T-helper 2 cell (primary cell): ENCODE results near the gene MARS1.
"Not testable (repeated sequence)": the region's sequence is repeated elsewhere in the genome, so short reads cannot be mapped to it uniquely, and the experiment has no call there.

ENCODE experiments used
- DNase-seq, 5 experiments: peaks; one replicate each; pipeline versions ENCODE4 v3.0.0 to v3.0.0-alpha.2; 2012 to 2022

Gene MARS1

GRCh38 chr12:57495051-57495701 lies 7.3 kb downstream of the MARS1 start:
- not testable (repeated sequence) for DNase-seq

- DNase-seq: no peak
Measured at GRCh38 chr12:57496822-57497221, 9.0 kb downstream of the MARS1 start.

GRCh38 chr12:57497223-57498131 lies 9.6 kb downstream of the MARS1 start:
- no peak for DNase-seq

- DNase-seq: no peak
Measured at GRCh38 chr12:57498132-57498502, 10.2 kb downstream of the MARS1 start.

GRCh38 chr12:57498571-57498970 lies 10.7 kb downstream of the MARS1 start:
- DNase-seq: no peak

DNA sequence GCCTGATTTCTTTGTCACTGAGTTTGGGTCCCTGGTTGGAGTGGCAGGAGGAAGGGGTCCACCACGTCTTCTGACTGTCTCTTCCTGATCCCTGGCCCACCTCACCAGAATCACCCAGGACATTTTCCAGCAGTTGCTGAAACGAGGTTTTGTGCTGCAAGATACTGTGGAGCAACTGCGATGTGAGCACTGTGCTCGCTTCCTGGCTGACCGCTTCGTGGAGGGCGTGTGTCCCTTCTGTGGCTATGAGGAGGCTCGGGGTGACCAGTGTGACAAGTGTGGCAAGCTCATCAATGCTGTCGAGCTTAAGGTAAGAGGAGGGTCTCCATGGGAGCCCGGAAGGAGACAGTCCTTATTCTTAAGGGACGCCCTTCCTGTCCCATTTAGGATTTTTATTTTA lies 12.3 kb downstream of the MARS1 start:
- no peak for DNase-seq

- DNase-seq: not testable (repeated sequence)
Measured at GRCh38 chr12:57502311-57502969, 14.6 kb downstream of the MARS1 start.

DNA sequence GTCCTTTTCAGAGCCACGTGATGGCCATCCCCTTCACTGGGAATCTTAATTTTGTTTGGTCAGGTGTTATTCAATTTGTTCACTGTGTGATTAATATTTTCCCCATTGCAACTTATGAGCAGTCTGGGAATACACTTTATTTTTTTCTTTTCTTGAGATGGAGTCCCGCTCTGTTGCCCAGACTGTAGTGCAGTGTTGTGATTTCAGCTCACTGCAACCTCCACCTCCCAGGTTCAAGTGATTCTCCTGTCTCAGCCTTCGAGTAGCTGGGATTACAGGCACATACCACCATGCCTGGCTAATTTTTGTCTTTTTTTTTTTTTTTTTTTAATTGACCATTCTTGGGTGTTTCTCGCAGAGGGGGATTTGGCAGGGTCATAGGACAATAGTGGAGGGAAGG lies 18.7 kb downstream of the MARS1 start:
- not testable (repeated sequence) for DNase-seq

- DNase-seq: not testable (repeated sequence)
Measured at GRCh38 chr12:57507796-57508195, 19.9 kb downstream of the MARS1 start.

DNA sequence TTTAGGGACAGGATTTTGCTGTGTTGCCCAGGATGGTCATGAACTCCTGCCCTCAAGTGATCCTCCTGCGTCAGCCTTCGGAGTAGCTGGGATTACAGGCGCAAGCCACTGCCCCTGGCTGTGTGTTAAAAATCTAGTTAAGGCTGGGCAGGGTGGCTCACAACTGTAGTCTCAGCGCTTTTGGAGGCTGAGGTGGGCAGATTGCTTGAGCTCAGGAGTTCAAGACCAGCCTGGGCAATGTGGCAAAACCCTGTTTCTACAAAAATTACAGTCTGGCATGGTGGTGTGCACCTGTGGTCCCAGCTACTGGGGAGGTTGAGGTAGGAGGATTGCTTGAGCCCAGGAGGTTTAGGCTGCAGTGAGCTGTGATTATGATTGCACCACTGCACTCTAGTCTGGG lies 23.3 kb downstream of the MARS1 start:
- DNase-seq: no peak

DNA sequence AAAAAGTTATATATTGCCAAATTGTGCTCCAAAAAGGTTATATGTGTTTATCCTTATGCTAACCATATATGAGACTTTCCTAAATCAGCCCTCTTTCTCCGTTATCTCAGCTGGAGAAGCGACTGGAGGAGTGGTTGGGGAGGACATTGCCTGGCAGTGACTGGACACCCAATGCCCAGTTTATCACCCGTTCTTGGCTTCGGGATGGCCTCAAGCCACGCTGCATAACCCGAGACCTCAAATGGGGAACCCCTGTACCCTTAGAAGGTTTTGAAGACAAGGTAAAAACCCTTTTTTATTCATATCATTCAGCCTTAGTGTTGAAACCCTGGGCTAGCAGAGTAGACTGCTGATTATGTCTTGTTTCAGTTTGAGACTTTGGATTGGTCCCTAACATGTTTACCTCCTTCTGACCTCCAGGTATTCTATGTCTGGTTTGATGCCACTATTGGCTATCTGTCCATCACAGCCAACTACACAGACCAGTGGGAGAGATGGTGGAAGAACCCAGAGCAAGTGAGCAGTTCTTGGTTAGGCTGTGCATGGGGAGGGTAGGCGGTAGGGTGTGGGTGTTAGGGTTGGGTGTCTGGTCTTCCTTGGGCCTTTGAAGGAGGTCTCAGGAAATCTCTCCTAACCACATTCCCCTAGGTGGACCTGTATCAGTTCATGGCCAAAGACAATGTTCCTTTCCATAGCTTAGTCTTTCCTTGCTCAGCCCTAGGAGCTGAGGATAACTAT lies 23.9 kb downstream of the MARS1 start:
- no peak for DNase-seq

DNA sequence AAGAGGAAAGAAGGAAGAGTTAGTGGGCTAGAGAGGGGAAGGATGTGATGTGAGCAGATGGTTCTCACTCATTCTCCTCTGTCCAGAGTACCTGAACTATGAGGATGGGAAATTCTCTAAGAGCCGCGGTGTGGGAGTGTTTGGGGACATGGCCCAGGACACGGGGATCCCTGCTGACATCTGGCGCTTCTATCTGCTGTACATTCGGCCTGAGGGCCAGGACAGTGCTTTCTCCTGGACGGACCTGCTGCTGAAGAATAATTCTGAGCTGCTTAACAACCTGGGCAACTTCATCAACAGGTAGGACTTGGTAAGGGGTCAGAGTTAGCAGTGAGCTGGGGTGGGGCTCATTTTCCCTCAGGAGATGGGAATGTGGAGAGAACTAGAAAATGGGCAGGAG lies 24.8 kb downstream of the MARS1 start:
- no peak for DNase-seq

- DNase-seq: no peak
Measured at GRCh38 chr12:57513266-57513665, 25.4 kb downstream of the MARS1 start.

GRCh38 chr12:57513677-57514076 lies 25.8 kb downstream of the MARS1 start:
- DNase-seq: not testable (repeated sequence)

DNA sequence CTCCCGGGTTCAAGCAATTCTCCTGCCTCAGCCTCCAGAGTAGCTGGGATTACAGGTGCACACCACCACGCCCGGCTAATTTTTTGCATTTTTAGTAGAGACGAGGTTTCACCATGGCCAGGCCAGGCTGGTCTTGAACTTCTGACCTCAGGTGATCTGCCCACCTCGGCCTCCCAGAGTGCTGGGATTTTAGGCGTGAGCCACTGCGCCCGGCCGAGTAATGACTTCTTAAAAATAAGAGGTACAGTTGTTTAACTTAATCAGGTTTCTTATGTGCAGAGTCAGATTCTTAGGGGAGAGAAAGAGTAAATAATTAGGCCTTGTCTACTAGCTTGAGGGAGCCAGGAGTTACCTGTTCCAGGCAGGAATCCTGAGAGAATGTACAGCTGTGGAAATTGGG lies 26.4 kb downstream of the MARS1 start:
- not testable (repeated sequence) for DNase-seq

GRCh38 chr12:57514720-57515407 lies 27.0 kb downstream of the MARS1 start:
- DNase-seq: no peak

DNA sequence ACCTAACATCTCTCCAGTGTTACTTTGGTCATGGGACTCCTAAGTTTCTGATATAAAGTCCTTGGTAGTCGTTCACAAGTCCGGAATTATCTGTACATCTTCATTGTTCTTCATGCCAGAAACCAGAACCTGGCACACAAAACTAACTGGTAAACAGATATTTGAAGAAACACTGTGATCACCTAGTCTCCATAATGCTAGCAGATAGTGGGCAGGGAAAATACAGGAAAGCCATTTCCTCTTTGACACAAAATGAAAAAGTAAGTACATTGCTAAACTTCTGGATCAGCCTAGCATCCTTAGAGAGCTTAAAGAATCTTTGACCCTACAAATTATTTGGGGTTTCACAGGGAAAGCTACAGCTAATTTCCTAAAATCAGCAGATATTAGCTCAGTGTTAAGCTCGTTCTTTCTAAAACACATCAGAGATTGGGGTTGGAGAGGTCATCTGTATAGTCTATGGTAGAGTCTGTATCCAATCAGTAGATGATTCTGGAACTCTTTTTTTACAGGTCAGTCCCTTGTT lies 27.6 kb downstream of the MARS1 start:
- no peak for DNase-seq

- DNase-seq: no peak
Measured at GRCh38 chr12:57515934-57516541, 28.2 kb downstream of the MARS1 start.

DNA sequence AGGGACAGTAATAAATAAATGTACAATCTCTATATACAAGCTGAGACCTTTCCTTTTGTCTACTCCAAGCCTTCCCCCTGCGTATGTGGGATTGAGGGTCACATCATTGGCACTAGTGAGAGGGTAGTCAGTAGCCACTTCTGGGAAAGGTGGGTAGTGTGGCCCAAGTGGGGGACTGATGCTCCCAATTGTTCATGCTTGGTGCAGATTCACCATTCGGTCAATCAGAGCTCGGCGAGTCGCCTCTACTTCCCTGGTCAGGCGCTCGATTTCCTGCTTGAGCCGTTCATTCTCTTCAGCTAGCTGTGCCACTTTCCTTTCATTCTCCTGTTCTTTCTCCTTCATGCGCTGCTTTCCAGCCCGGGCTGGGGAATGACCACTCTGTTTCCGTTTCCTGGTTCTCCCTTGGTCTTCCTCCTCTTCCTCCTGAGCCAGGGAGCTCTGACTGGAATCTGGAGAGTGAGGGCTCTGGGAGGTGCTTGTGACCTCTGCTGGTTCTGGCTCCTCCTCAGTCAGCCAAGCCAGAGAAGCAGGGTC lies 28.8 kb downstream of the MARS1 start:
- no peak for DNase-seq

GRCh38 chr12:57517187-57517586 lies 29.3 kb downstream of the MARS1 start:
- no peak for DNase-seq

DNA sequence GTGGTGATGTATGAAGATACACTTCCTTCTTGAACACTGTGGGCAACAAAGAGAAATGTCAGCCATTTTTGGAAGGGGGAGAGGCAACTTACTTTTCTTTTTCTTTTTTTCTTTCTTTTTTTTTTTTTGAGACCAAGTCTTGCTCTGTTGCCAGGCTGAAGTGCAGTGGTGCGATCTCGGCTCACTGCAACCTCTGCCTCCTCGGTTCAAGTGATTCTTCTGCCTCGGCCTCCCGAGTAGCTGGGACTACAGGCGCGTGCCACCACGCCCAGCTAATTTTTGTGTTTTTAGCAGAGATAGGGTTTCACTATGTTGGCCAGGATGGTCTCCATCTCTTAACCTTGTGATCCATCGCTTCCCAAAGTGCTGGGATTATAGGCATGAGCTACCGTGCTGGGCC lies 29.9 kb downstream of the MARS1 start:
- not testable (repeated sequence) for DNase-seq
